Measurements from ENCODE around the gene AMMECR1. TPM values are rescaled to one million over a fixed set of nuclear protein-coding genes. Genes with fewer than 3 reads are reported as not detected.
"Not testable (repeated sequence)": the region's sequence is repeated elsewhere in the genome, so short reads cannot be mapped to it uniquely, and the experiment has no call there.

The AMMECR1 gene
- total and polyA plus RNA-seq, 7 experiments from 2014 or later = 4.4 to 16.7 (median 13.5) TPM

DNA sequence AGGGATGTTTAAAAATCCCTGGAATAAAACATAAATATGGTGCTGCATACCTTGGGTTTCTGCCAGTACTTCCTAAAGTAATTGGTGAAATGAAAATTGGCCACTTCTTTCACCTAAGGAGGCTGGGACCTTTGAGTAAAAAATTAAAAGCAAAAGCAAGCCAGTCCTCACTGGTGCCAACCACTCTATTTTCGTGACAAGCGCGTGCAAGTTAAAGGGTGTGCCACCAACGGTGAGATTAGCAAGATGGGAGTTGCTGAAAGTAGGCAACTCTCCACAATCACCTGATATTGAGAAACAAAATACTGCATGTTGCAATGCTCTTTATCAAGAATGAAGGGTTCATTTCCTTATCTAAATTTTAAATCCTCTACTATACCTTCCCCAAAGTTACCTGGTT is 21.1 kb upstream of the AMMECR1 start:
- intact Hi-C loops (cut with micrococcal nuclease) = no loop called here
- H3K4me1 Mint-ChIP-seq = no peaks in the 10 kb centered on the region
- peaks cover 0 to 6% (median 3%) of the 10 kb centered on the region in 5 donors for H3K27me3 Mint-ChIP-seq
- H3K36me3 ChIP-seq (ENCODE audit: control insufficient read depth in 2 of 3, insufficient read depth in 3 of 3, low read length in 3 of 3) = no peaks in the 10 kb centered on the region
- DNase-seq (no peak), ATAC-seq (no peak)
- no peaks in the 10 kb centered on the region for H3K27me3 ChIP-seq (ENCODE audit: control insufficient read depth in 2 of 2, insufficient read depth in 2 of 2, low read length in 2 of 2)
- H3K4me3 ChIP-seq (ENCODE audit: low read length) = no peak overlapping the region
- H3K27ac ChIP-seq (ENCODE audit: low read depth, low read length) = no peak overlapping the region
- no peaks in the 10 kb centered on the region for H3K9me3 ChIP-seq (ENCODE audit: control insufficient read depth in 2 of 3, low read length in 3 of 3)
- H3K4me1 ChIP-seq (ENCODE audit: control insufficient read depth in 2 of 2, insufficient read depth in 2 of 2, low read length in 2 of 2) = no peaks in the 10 kb centered on the region
- H3K27ac Mint-ChIP-seq = no peak overlapping the region
- peaks cover 0 to 1% (median 0%) of the 10 kb centered on the region in 11 donors for H3K9me3 Mint-ChIP-seq
- H3K4me3 Mint-ChIP-seq = no peak overlapping the region
- H3K36me3 Mint-ChIP-seq = peaks cover 0 to 5% (median 0%) of the 10 kb centered on the region in 5 donors
- ChIA-PET POLR2A (no interaction called here), CTCF (no interaction called here)

GRCh38 chrX:110333458-110333857 is 15.6 kb upstream of the AMMECR1 start:
- not testable (repeated sequence) for H3K27me3 Mint-ChIP-seq

DNA sequence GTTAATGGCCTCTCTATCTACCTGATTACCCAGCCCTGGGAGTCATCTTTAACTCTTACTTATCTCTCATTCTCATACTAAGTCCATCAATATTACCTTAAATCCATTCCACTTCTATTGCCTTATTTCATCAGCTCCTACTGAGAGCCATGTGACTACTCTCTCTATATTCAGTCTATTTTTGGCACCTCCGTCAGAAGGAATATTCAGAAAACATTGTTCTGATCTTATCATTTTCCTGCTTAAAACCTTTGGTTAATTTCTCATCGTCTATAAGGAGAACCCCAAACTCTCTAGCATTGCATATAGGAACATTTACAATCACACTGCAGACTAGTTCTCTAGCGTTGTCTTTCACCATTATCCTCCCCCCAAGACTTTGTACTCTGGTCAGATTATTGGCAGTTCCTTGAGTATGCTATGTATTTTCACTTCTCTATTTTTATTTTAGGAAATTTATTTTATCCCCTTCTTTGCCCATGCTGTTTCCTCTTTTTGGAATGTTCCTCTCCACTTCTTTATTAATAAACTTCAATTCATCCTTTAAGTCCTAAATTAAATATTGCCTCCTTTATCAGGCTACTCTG is 13.7 kb upstream of the AMMECR1 start:
- Mint-ChIP-seq H3K4me1 (no peaks in the 10 kb centered on the region), H3K4me3 (no peak overlapping the region), H3K9me3 (peaks cover 0 to 3% (median 0%) of the 10 kb centered on the region in 11 donors), H3K27ac (no peak overlapping the region), H3K36me3 (no peaks in the 10 kb centered on the region), H3K27me3 (peaks cover 0 to 3% (median 0%) of the 10 kb centered on the region in 5 donors)
- Histone ChIP-seq H3K27me3 (ENCODE audit: control insufficient read depth in 2 of 2, insufficient read depth in 2 of 2, low read length in 2 of 2) (no peaks in the 10 kb centered on the region), H3K27ac (ENCODE audit: low read depth, low read length) (no peak overlapping the region), H3K4me3 (ENCODE audit: low read length) (no peak overlapping the region), H3K36me3 (ENCODE audit: control insufficient read depth in 2 of 3, insufficient read depth in 3 of 3, low read length in 3 of 3) (no peaks in the 10 kb centered on the region), H3K4me1 (ENCODE audit: control insufficient read depth in 2 of 2, insufficient read depth in 2 of 2, low read length in 2 of 2) (no peaks in the 10 kb centered on the region), H3K9me3 (ENCODE audit: control insufficient read depth in 2 of 3, low read length in 3 of 3) (no peaks in the 10 kb centered on the region)
- DNase-seq = no peak
- intact Hi-C loops (cut with micrococcal nuclease) = no loop called here
- ChIA-PET CTCF (no interaction called here), POLR2A (no interaction called here)
- ATAC-seq = no peak

More at GRCh38 chrX:110333458-110333857, 15.6 kb upstream of the AMMECR1 start:
- ATAC-seq; H3K27me3 ChIP-seq (ENCODE audit: control insufficient read depth in 2 of 2, insufficient read depth in 2 of 2, low read length in 2 of 2); H3K36me3 ChIP-seq (ENCODE audit: control insufficient read depth in 2 of 3, insufficient read depth in 3 of 3, low read length in 3 of 3); H3K9me3 Mint-ChIP-seq; DNase-seq; H3K36me3 Mint-ChIP-seq; H3K4me3 Mint-ChIP-seq; intact Hi-C loops (cut with micrococcal nuclease); H3K27ac Mint-ChIP-seq; CTCF ChIA-PET; H3K4me1 ChIP-seq (ENCODE audit: control insufficient read depth in 2 of 2, insufficient read depth in 2 of 2, low read length in 2 of 2); POLR2A ChIA-PET; H3K27ac ChIP-seq (ENCODE audit: low read depth, low read length); H3K4me1 Mint-ChIP-seq; H3K9me3 ChIP-seq (ENCODE audit: control insufficient read depth in 2 of 3, low read length in 3 of 3); H3K4me3 ChIP-seq (ENCODE audit: low read length): not testable (repeated sequence)

- not testable (repeated sequence) for H3K9me3 Mint-ChIP-seq, H3K27me3 Mint-ChIP-seq, H3K27ac Mint-ChIP-seq
Measured at GRCh38 chrX:110328613-110329012, 10.7 kb upstream of the AMMECR1 start.

DNA sequence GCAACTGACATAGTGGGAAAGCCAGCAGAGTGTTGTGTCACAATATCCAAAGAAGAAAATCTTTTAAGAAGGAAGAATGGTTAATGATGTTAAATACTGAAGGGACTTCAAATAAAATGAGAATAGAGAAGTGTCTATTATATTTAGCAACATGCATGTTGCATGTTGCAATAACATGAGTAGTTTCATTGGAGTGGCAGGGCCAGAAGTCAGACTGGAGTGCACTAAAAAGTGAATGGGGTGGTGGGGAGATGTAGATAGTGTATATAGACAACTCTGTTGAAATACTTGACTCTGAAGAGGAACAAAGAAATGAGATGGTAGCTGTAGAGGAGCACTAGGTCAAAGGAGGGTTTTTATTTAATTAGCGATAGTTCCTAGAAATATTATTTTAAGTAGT is 9.5 kb upstream of the AMMECR1 start:
- intact Hi-C loops (cut with micrococcal nuclease) = no loop called here
- no peaks in the 10 kb centered on the region for H3K9me3 ChIP-seq (ENCODE audit: control insufficient read depth in 2 of 3, low read length in 3 of 3)
- Mint-ChIP-seq H3K27me3 (peaks cover 0 to 14% (median 0%) of the 10 kb centered on the region in 5 donors), H3K27ac (no peak overlapping the region), H3K4me1 (no peaks in the 10 kb centered on the region), H3K4me3 (no peak overlapping the region), H3K36me3 (no peaks in the 10 kb centered on the region), H3K9me3 (peaks cover 0 to 3% (median 0%) of the 10 kb centered on the region in 11 donors)
- POLR2A ChIA-PET = interaction anchor here (1.1 kb wide), 1 partner anchor 9 kb away, joined by 3 read pairs; the partner anchor contains the start of gene AMMECR1
- DNase-seq (no peak), ATAC-seq (peak; percentile 60)
- H3K4me1 ChIP-seq (ENCODE audit: control insufficient read depth in 2 of 2, insufficient read depth in 2 of 2, low read length in 2 of 2) = no peaks in the 10 kb centered on the region
- H3K27me3 ChIP-seq (ENCODE audit: control insufficient read depth in 2 of 2, insufficient read depth in 2 of 2, low read length in 2 of 2) = no peaks in the 10 kb centered on the region
- no peaks in the 10 kb centered on the region for H3K36me3 ChIP-seq (ENCODE audit: control insufficient read depth in 2 of 3, insufficient read depth in 3 of 3, low read length in 3 of 3)
- no peak overlapping the region for H3K27ac ChIP-seq (ENCODE audit: low read depth, low read length)
- no peak overlapping the region for H3K4me3 ChIP-seq (ENCODE audit: low read length)
- CTCF ChIA-PET = interaction anchor here (1.1 kb wide), 1 partner anchor 8 kb away, joined by 3 read pairs; no protein-coding TSS in a partner anchor

More at GRCh38 chrX:110328613-110329012, 10.7 kb upstream of the AMMECR1 start:
- H3K4me1 ChIP-seq (ENCODE audit: control insufficient read depth in 2 of 2, insufficient read depth in 2 of 2, low read length in 2 of 2); H3K4me3 ChIP-seq (ENCODE audit: low read length); H3K9me3 ChIP-seq (ENCODE audit: control insufficient read depth in 2 of 3, low read length in 3 of 3); H3K36me3 ChIP-seq (ENCODE audit: control insufficient read depth in 2 of 3, insufficient read depth in 3 of 3, low read length in 3 of 3); intact Hi-C loops (cut with micrococcal nuclease); H3K36me3 Mint-ChIP-seq; ATAC-seq; H3K27ac ChIP-seq (ENCODE audit: low read depth, low read length); H3K27me3 ChIP-seq (ENCODE audit: control insufficient read depth in 2 of 2, insufficient read depth in 2 of 2, low read length in 2 of 2); DNase-seq; H3K4me1 Mint-ChIP-seq; H3K4me3 Mint-ChIP-seq: not testable (repeated sequence)
- POLR2A ChIA-PET = interaction anchor here (1.1 kb wide), 1 partner anchor 10 kb away, joined by 3 read pairs; the partner anchor contains the start of gene AMMECR1
- CTCF ChIA-PET = interaction anchor here (1.1 kb wide), 1 partner anchor 9 kb away, joined by 3 read pairs; no protein-coding TSS in a partner anchor

DNA sequence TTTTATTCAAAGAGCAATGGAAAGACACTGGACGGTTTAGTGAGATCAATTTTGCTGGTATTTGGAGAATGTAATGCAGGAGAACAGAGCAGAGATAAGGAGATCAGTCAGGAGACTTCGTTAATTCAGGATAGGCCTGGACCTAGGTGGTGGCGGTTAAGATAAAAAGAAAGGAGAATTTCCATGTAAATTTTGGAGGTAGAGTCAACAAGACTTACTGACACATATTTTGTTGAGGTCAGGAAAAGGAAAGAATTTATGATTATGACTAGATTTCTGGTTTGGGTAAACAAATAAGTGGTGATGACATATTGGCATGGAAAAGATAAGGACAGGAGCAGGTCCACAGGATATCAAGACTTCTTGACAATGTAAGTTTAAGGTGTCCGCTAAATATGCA is 8.8 kb upstream of the AMMECR1 start:
- Histone ChIP-seq H3K27me3 (ENCODE audit: control insufficient read depth in 2 of 2, insufficient read depth in 2 of 2, low read length in 2 of 2) (no peaks in the 10 kb centered on the region), H3K4me1 (ENCODE audit: control insufficient read depth in 2 of 2, insufficient read depth in 2 of 2, low read length in 2 of 2) (no peaks in the 10 kb centered on the region), H3K4me3 (ENCODE audit: low read length) (no peak overlapping the region), H3K9me3 (ENCODE audit: control insufficient read depth in 2 of 3, low read length in 3 of 3) (no peaks in the 10 kb centered on the region), H3K36me3 (ENCODE audit: control insufficient read depth in 2 of 3, insufficient read depth in 3 of 3, low read length in 3 of 3) (no peaks in the 10 kb centered on the region), H3K27ac (ENCODE audit: low read depth, low read length) (no peak overlapping the region)
- ChIA-PET POLR2A (no interaction called here), CTCF (no interaction called here)
- H3K9me3 Mint-ChIP-seq = peaks cover 0 to 3% (median 0%) of the 10 kb centered on the region in 11 donors
- ATAC-seq (no peak), DNase-seq (no peak)
- intact Hi-C loops (cut with micrococcal nuclease) = no loop called here
- H3K36me3 Mint-ChIP-seq = no peaks in the 10 kb centered on the region
- peaks cover 0 to 17% (median 0%) of the 10 kb centered on the region in 5 donors for H3K27me3 Mint-ChIP-seq
- H3K4me1 Mint-ChIP-seq = peaks cover 0 to 3% (median 0%) of the 10 kb centered on the region in 7 donors
- no peak overlapping the region for H3K27ac Mint-ChIP-seq
- no peak overlapping the region for H3K4me3 Mint-ChIP-seq

DNA sequence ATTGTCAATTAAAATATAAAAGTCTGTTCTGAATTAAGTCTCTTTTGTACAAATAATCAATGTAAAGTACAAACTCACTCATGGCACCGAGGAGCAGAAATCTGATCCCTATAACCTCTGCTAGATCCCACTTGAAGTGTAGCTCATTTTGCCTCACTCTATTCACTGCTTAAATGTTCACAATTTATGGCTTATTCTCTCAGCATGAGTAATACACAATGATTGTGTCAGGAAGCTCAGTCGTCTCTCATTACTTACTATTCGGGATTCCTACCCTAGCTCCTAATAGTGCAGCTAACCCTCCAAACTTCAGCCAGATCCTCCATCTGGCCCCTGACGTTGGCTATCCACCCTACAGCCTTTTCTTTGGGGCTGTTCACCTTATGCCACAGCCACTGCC is 4.7 kb upstream of the AMMECR1 start:
- DNase-seq (no peak), ATAC-seq (no peak)
- no peaks in the 10 kb centered on the region for H3K36me3 Mint-ChIP-seq
- peaks cover 0 to 23% (median 0%) of the 10 kb centered on the region in 5 donors for H3K27me3 Mint-ChIP-seq
- ChIA-PET POLR2A (interaction anchor here (0.9 kb wide), 1 partner anchor 102 kb away, joined by 4 read pairs; no protein-coding TSS in a partner anchor), CTCF (no interaction called here)
- H3K9me3 Mint-ChIP-seq = peaks cover 0 to 2% (median 0%) of the 10 kb centered on the region in 11 donors
- Histone ChIP-seq H3K4me1 (ENCODE audit: control insufficient read depth in 2 of 2, insufficient read depth in 2 of 2, low read length in 2 of 2) (no peaks in the 10 kb centered on the region), H3K9me3 (ENCODE audit: control insufficient read depth in 2 of 3, low read length in 3 of 3) (no peaks in the 10 kb centered on the region), H3K36me3 (ENCODE audit: control insufficient read depth in 2 of 3, insufficient read depth in 3 of 3, low read length in 3 of 3) (peaks cover 0 to 6% (median 0%) of the 10 kb centered on the region in 3 experiments), H3K27me3 (ENCODE audit: control insufficient read depth in 2 of 2, insufficient read depth in 2 of 2, low read length in 2 of 2) (no peaks in the 10 kb centered on the region), H3K4me3 (ENCODE audit: low read length) (no peak overlapping the region), H3K27ac (ENCODE audit: low read depth, low read length) (no peak overlapping the region)
- peaks cover 0 to 4% (median 2%) of the 10 kb centered on the region in 7 donors for H3K4me1 Mint-ChIP-seq
- H3K4me3 Mint-ChIP-seq = no peak overlapping the region
- intact Hi-C loops (cut with micrococcal nuclease) = no loop called here
- H3K27ac Mint-ChIP-seq = no peak overlapping the region
